HCT116 (cell line): ENCODE results near the gene IFNA2. TPM values are rescaled to one million over a fixed set of nuclear protein-coding genes. Genes with fewer than 3 reads are reported as not detected.

ENCODE experiments used
- ATAC-seq: fragments of 200-7000 bp; cut with Tn5 transposase; 2 replicates; pipeline ENCODE4 v1.9.1; 2020; ENCODE audit warnings: mild to moderate bottlenecking, moderate library complexity
- BruUV-seq: library from RNA; stranded (reverse); fragments of 400-500 nt; replicated peaks from 2 replicates; lab custom pipeline; 2021; lab: Mats Ljungman, UMichigan
- CTCF ChIA-PET: fragments of 300-600 bp; sonication (Branson Sonifier 250); formaldehyde crosslinking; loops from one replicate; lab custom pipeline; 2021; ENCODE audit warnings: antibody characterized with exemption; lab: Charles Lee
- POLR2A ChIA-PET: fragments of 300-600, 350-600 bp; sonication (Branson Sonifier 250); formaldehyde crosslinking; loops from one replicate; lab custom pipeline; 2021; ENCODE audit warnings: antibody characterized with exemption; lab: Charles Lee
- RAD21 ChIA-PET, 2 experiments: fragments of 300-600 bp; sonication (Branson Sonifier 250); formaldehyde crosslinking; loops; one replicate each; lab custom pipeline; 2023; ENCODE audit warnings: low total read pairs in 2 of 2; ENCODE audit not compliant: uncharacterized antibody in 2 of 2, unreplicated experiment in 2 of 2, low non-redundant PET in 1 of 2; lab: Charles Lee
- DNase-seq: peaks from one replicate; pipeline ENCODE4 v3.0.0-alpha.2; 2010; ENCODE audit warnings: low read depth, low spot score
- H2AFZ ChIP-seq: fragments of 200-600 bp; shearing (Covaris generic), sonication (generic); 2 replicates; pipeline ENCODE4 v1.6.1; 2017; ENCODE audit warnings: low read depth, mixed run types, mixed read lengths, antibody characterized with exemption, low read length; ENCODE audit not compliant: poor library complexity, severe bottlenecking
- H3K27ac ChIP-seq: 2 replicates; pipeline ENCODE4 v1.5.1; 2012; ENCODE audit warnings: low read depth, low read length
- H3K27me3 ChIP-seq: fragments of 200-600 bp; sonication (generic); 2 replicates; pipeline ENCODE4 v1.6.1; 2016; ENCODE audit warnings: mixed run types, low read length, mixed read lengths; ENCODE audit not compliant: insufficient read depth
- H3K36me3 ChIP-seq, 2 experiments: fragments of 200-500 bp in 1 of 2; fragments of 200-600 bp in 1 of 2; sonication (Bioruptor generic) in 1 of 2; sonication (generic) in 1 of 2; 2 replicates each; pipeline versions ENCODE4 v1.5.1 to v1.6.1; 2014 to 2016; ENCODE audit warnings: low read length in 2 of 2, inconsistent platforms in 1 of 2, mixed read lengths in 1 of 2, mixed run types in 1 of 2; ENCODE audit not compliant: insufficient read depth in 2 of 2, control insufficient read depth in 1 of 2
- H3K4me1 ChIP-seq, 2 experiments: fragments of 200-600 bp in 1 of 2; sonication (generic) in 1 of 2; 2 replicates each; pipeline versions ENCODE4 v1.5.1 to v1.6.1; 2012 to 2017; ENCODE audit warnings: low read length in 2 of 2, inconsistent platforms in 1 of 2, mild to moderate bottlenecking in 1 of 2, mixed read lengths in 1 of 2, mixed run types in 1 of 2, moderate library complexity in 1 of 2; ENCODE audit not compliant: insufficient read depth in 2 of 2, control insufficient read depth in 1 of 2
- H3K4me2 ChIP-seq: fragments of 200-600 bp; sonication (generic); 2 replicates; pipeline ENCODE4 v1.6.1; 2017; ENCODE audit warnings: mixed run types, low read length, mixed read lengths
- H3K4me3 ChIP-seq, 2 experiments: fragments of 200-600 bp in 1 of 2; sonication (generic) in 1 of 2; replicated peaks in 1 of 2; 2 replicates each; pipeline ENCODE4 v1.5.1; 2011 to 2016; ENCODE audit warnings: low read length in 2 of 2, control low read depth in 1 of 2, low read depth in 1 of 2, mild to moderate bottlenecking in 1 of 2, mixed read lengths in 1 of 2, mixed run types in 1 of 2
- H3K79me2 ChIP-seq: fragments of 200-600 bp; sonication (generic); 2 replicates; pipeline ENCODE4 v1.6.1; 2017; ENCODE audit warnings: mild to moderate bottlenecking, mixed run types, low read length, moderate library complexity, mixed read lengths; ENCODE audit not compliant: insufficient read depth
- H3K9ac ChIP-seq: fragments of 200-600 bp; sonication (generic); 2 replicates; pipeline ENCODE4 v1.6.1; 2016; ENCODE audit warnings: low read length, mixed read lengths
- H3K9me2 ChIP-seq: fragments of 200-600 bp; sonication (generic), shearing (Covaris generic); 2 replicates; pipeline ENCODE4 v1.6.1; 2017; ENCODE audit warnings: mixed run types, mild to moderate bottlenecking, moderate library complexity; ENCODE audit not compliant: insufficient read depth
- H3K9me3 ChIP-seq, 2 experiments: fragments of 200-500 bp in 1 of 2; fragments of 200-600 bp in 1 of 2; sonication (Bioruptor generic) in 1 of 2; sonication (generic) in 1 of 2; 2 replicates each; pipeline ENCODE4 v1.6.1; 2014 to 2017; ENCODE audit warnings: low read length in 2 of 2, mixed read lengths in 2 of 2, inconsistent platforms in 1 of 2, low read depth in 1 of 2, mild to moderate bottlenecking in 1 of 2, mixed run types in 1 of 2, moderate library complexity in 1 of 2; ENCODE audit not compliant: control insufficient read depth in 1 of 2, insufficient read depth in 1 of 2
- H4K20me1 ChIP-seq: fragments of 200-600 bp; sonication (generic), shearing (Covaris generic); 2 replicates; pipeline ENCODE4 v1.6.1; 2017; ENCODE audit warnings: mixed run types, mild to moderate bottlenecking, moderate library complexity; ENCODE audit not compliant: insufficient read depth
- CBX3 ChIP-seq: IDR thresholded peaks from 2 replicates; pipeline ENCODE4 v1.6.1; 2012; ENCODE audit warnings: low read depth
- CEBPB ChIP-seq: IDR thresholded peaks from 2 replicates; pipeline ENCODE4 v1.6.1; 2012; ENCODE audit warnings: low read depth
- EGR1 ChIP-seq: IDR thresholded peaks from 2 replicates; pipeline ENCODE4 v1.6.1; 2012; ENCODE audit warnings: low read depth
- ELF1 ChIP-seq: IDR thresholded peaks from 2 replicates; pipeline ENCODE4 v1.6.1; 2012; ENCODE audit warnings: low read depth, borderline replicate concordance
- EZH2 ChIP-seq: fragments of 200-600 bp; sonication (generic); IDR thresholded peaks from 2 replicates; pipeline ENCODE4 v1.6.1; 2017; ENCODE audit warnings: antibody characterized with exemption, mixed run types
- EZH2phosphoT487 ChIP-seq: fragments of 200-600 bp; IDR thresholded peaks from 2 replicates; pipeline ENCODE4 v1.6.1; 2018; ENCODE audit warnings: antibody characterized with exemption, borderline replicate concordance
- FOSL1 ChIP-seq: IDR thresholded peaks from 2 replicates; pipeline ENCODE4 v1.6.1; 2012; ENCODE audit warnings: low read depth
- JUND ChIP-seq: IDR thresholded peaks from 2 replicates; pipeline ENCODE4 v1.6.1; 2012
- MAX ChIP-seq: IDR thresholded peaks from 2 replicates; pipeline ENCODE4 v1.6.1; 2012
- POLR2A ChIP-seq: IDR thresholded peaks from 2 replicates; pipeline ENCODE4 v1.7.0; 2011; ENCODE audit warnings: borderline replicate concordance; ENCODE audit not compliant: insufficient read depth, insufficient read length; ENCODE audit errors: extremely low read depth
- POLR2AphosphoS5 ChIP-seq: IDR thresholded peaks from 2 replicates; pipeline ENCODE4 v1.6.1; 2011; ENCODE audit warnings: mild to moderate bottlenecking, low read depth, low read length, moderate library complexity
- RAD21 ChIP-seq: IDR thresholded peaks from 2 replicates; pipeline ENCODE4 v1.6.1; 2012; ENCODE audit warnings: low read depth, mild to moderate bottlenecking
- REST ChIP-seq: IDR thresholded peaks from 2 replicates; pipeline ENCODE4 v1.6.1; 2012; ENCODE audit warnings: low read depth
- SIN3A ChIP-seq: IDR thresholded peaks from 2 replicates; pipeline ENCODE4 v1.6.1; 2012; ENCODE audit warnings: low read depth
- SP1 ChIP-seq: IDR thresholded peaks from 2 replicates; pipeline ENCODE4 v1.6.1; 2012; ENCODE audit warnings: low read depth
- SRF ChIP-seq: IDR thresholded peaks from 2 replicates; pipeline ENCODE4 v1.6.1; 2012; ENCODE audit warnings: low read depth
- TCF7L2 ChIP-seq: IDR thresholded peaks from 2 replicates; pipeline ENCODE4 v1.7.0; 2011; ENCODE audit warnings: borderline replicate concordance, inconsistent platforms; ENCODE audit not compliant: insufficient read depth, insufficient read length; ENCODE audit errors: extremely low read depth
- YY1 ChIP-seq: IDR thresholded peaks from 2 replicates; pipeline ENCODE4 v1.6.1; 2011; ENCODE audit warnings: low read length, low read depth, moderate library complexity, mild to moderate bottlenecking; ENCODE audit not compliant: insufficient replicate concordance; ENCODE audit errors: extremely low read depth
- ZBTB33 ChIP-seq: IDR thresholded peaks from 2 replicates; pipeline ENCODE4 v1.6.1; 2011; ENCODE audit warnings: mild to moderate bottlenecking, low read length, moderate library complexity; ENCODE audit not compliant: insufficient replicate concordance; ENCODE audit errors: extremely low read depth
- ZFX ChIP-seq: fragments of 450-650 bp; IDR thresholded peaks from 2 replicates; pipeline ENCODE4 v1.6.1; 2017
- intact Hi-C: fragments of 100-400 bp; cut with micrococcal nuclease; formaldehyde crosslinking; loops from 2 replicates; pipeline ENCODE4 v1.10.0; 2022
- total RNA-seq: library from RNA; stranded (reverse); gene quantifications from one replicate; pipeline ENCODE4 v1.2.1, GENCODE V29; 2021; ENCODE audit not compliant: unreplicated experiment

Gene IFNA2
- total RNA-seq, 1 experiment from 2014 or later = not detected

GRCh38 chr9:21399956-21400355 is 14.8 kb upstream of the IFNA2 start (continued):
- TF ChIP-seq CBX3 (no peak), TCF7L2 (no peak), ELF1 (no peak), POLR2AphosphoS5 (no peak), ZFX (no peak)
- TF ChIP-seq, all 23 proteins: peak for 0

- H4K20me1 ChIP-seq = no peaks in the 10 kb centered on the region
- no peak overlapping the region for H3K4me3 ChIP-seq
- H2AFZ ChIP-seq = no peak overlapping the region
- no peak overlapping the region for H3K27ac ChIP-seq
- no TSS peak for BruUV-seq
- intact Hi-C loops = no loop called here
- H3K9me3 ChIP-seq = no peaks in the 10 kb centered on the region
- POLR2A ChIA-PET = no interaction called here
- DNase-seq (no peak), ATAC-seq (no peak)
- CTCF ChIA-PET = interaction anchor here (0.8 to 1.8 kb wide), 2 partner anchors 56 to 216 kb away, joined by 3 to 5 read pairs; no protein-coding TSS in a partner anchor
- no peaks in the 10 kb centered on the region for H3K79me2 ChIP-seq
- no peak overlapping the region for H3K4me2 ChIP-seq
- RAD21 ChIA-PET = no interaction called here
- peaks cover 0 to 7% of the 10 kb centered on the region in 2 experiments; a peak in 1 of 4 replicates for H3K4me1 ChIP-seq
- H3K27me3 ChIP-seq = no peaks in the 10 kb centered on the region
- no peak overlapping the region for H3K9ac ChIP-seq
- no peaks in the 10 kb centered on the region for H3K9me2 ChIP-seq
- TF ChIP-seq POLR2AphosphoS5 (no peak), FOSL1 (no peak), CEBPB (no peak), REST (no peak), EZH2 (no peak), EZH2phosphoT487 (no peak), POLR2A (no peak), JUND (no peak), YY1 (no peak), SP1 (no peak), SIN3A (no peak), ZBTB33 (no peak), EGR1 (no peak), ELF1 (no peak), RAD21 (no peak), MAX (no peak), ZFX (no peak), TCF7L2 (no peak), SRF (no peak)
- TF ChIP-seq, all 23 proteins: peak for 0
- no peaks in the 10 kb centered on the region for H3K36me3 ChIP-seq
Observed at GRCh38 chr9:21398955-21399489, 13.8 kb upstream of the IFNA2 start.
